SK-N-MC (cell line): Measurements from ENCODE around the gene KRTAP20-2.

Experiments used
- DNase-seq: peaks from one replicate; pipeline ENCODE4 v3.0.0-alpha.2; 2011; ENCODE audit warnings: low read depth, low spot score
- H3K27ac ChIP-seq: fragments of 200-600 bp; sonication (generic); 2 replicates; pipeline ENCODE4 v1.5.1; 2016; ENCODE audit warnings: mixed run types
- H3K36me3 ChIP-seq: fragments of 200-600 bp; sonication (generic); 2 replicates; pipeline ENCODE4 v1.6.1; 2017; ENCODE audit warnings: antibody characterized with exemption, low read length, mixed read lengths; ENCODE audit not compliant: insufficient read depth
- H3K4me3 ChIP-seq: fragments of 200-600 bp; sonication (generic); 2 replicates; pipeline ENCODE4 v1.5.1; 2016
- H3K9ac ChIP-seq: fragments of 200-600 bp; sonication (generic); 2 replicates; pipeline ENCODE4 v1.8.0; 2017; ENCODE audit warnings: mixed run types, mixed read lengths; ENCODE audit not compliant: insufficient read length
- H3K9me3 ChIP-seq: fragments of 200-600 bp; sonication (generic); 2 replicates; pipeline ENCODE4 v1.6.1; 2017; ENCODE audit warnings: low read depth, mild to moderate bottlenecking, antibody characterized with exemption, low read length, moderate library complexity, mixed read lengths
- EZH2 ChIP-seq: fragments of 200-600 bp; sonication (generic); IDR thresholded peaks from one replicate; pipeline ENCODE4 v1.6.1; 2017; ENCODE audit warnings: antibody characterized with exemption
- FOXP2 ChIP-seq: optimal IDR thresholded peaks from 2 replicates; pipeline ENCODE3; 2011; ENCODE audit warnings: mild to moderate bottlenecking, moderate library complexity; ENCODE audit not compliant: insufficient read depth; ENCODE audit errors: extremely low read length, control extremely low read depth
- POLR2AphosphoS5 ChIP-seq: IDR thresholded peaks from 2 replicates; pipeline ENCODE4 v1.6.1; 2012; ENCODE audit warnings: mild to moderate bottlenecking, low read depth, low read length, borderline replicate concordance

KRTAP20-2 gene

GRCh38 chr21:30615199-30615598 is 19.8 kb upstream of the KRTAP20-2 start:
- no peak for DNase-seq
- Histone ChIP-seq H3K9ac (no peak overlapping the region), H3K27ac (no peak overlapping the region), H3K9me3 (no peaks in the 10 kb centered on the region), H3K36me3 (no peaks in the 10 kb centered on the region), H3K4me3 (no peak overlapping the region)
- no peak for TF ChIP-seq POLR2AphosphoS5
- no peak for TF ChIP-seq FOXP2
- TF ChIP-seq EZH2, result no peak

GRCh38 chr21:30616125-30616524 is 18.9 kb upstream of the KRTAP20-2 start, which contains the start of gene KRTAP20-1:
KRTAP20-1 (plus strand) TSS chr21:30616425; CDS start chr21:30616455, 30 bp downstream.
- H3K9ac ChIP-seq, result no peak within 1 kb of the TSS
- H3K27ac ChIP-seq, result no peak within 1 kb of the TSS
- H3K36me3 ChIP-seq, result no peaks in the 10 kb centered on the region
- TF ChIP-seq FOXP2 (no peak), POLR2AphosphoS5 (no peak), EZH2 (no peak)
- no peaks in the 10 kb centered on the region for H3K9me3 ChIP-seq
- DNase-seq, result no peak
- H3K4me3 ChIP-seq, result no peak within 1 kb of the TSS

- Histone ChIP-seq H3K4me3 (no peak overlapping the region), H3K36me3 (no peaks in the 10 kb centered on the region), H3K27ac (no peak overlapping the region), H3K9me3 (no peaks in the 10 kb centered on the region), H3K9ac (no peak overlapping the region)
- no peak for TF ChIP-seq FOXP2
- no peak for TF ChIP-seq EZH2
- no peak for TF ChIP-seq POLR2AphosphoS5
- DNase-seq, result no peak
Measured at GRCh38 chr21:30620080-30620479, 14.9 kb upstream of the KRTAP20-2 start.

- Histone ChIP-seq H3K4me3 (no peak within 1 kb of the TSS), H3K9ac (no peak within 1 kb of the TSS)
Measured at GRCh38 chr21:30620522-30620921, 14.5 kb upstream of the KRTAP20-2 start, which contains the start of gene KRTAP20-4. KRTAP20-4 (plus strand) TSS chr21:30620627.

GRCh38 chr21:30623362-30623761 is 11.6 kb upstream of the KRTAP20-2 start:
- no peaks in the 10 kb centered on the region for H3K36me3 ChIP-seq

More at GRCh38 chr21:30620522-30620921, 14.5 kb upstream of the KRTAP20-2 start, which contains the start of gene KRTAP20-4:
- Histone ChIP-seq H3K9me3 (no peaks in the 10 kb centered on the region), H3K27ac (no peak within 1 kb of the TSS), H3K36me3 (no peaks in the 10 kb centered on the region)
- DNase-seq, result no peak
- TF ChIP-seq FOXP2 (no peak), EZH2 (no peak), POLR2AphosphoS5 (no peak)

GRCh38 chr21:30625449-30626165 is 9.4 kb upstream of the KRTAP20-2 start:
- H3K9ac ChIP-seq, result no peak overlapping the region
- TF ChIP-seq EZH2 (no peak), FOXP2 (no peak)
- no peaks in the 10 kb centered on the region for H3K9me3 ChIP-seq
- no peak overlapping the region for H3K27ac ChIP-seq
- no peaks in the 10 kb centered on the region for H3K36me3 ChIP-seq
- H3K4me3 ChIP-seq, result no peak overlapping the region
- no peak for DNase-seq

More at GRCh38 chr21:30623362-30623761, 11.6 kb upstream of the KRTAP20-2 start:
- Histone ChIP-seq H3K4me3 (no peak overlapping the region), H3K9ac (no peak overlapping the region), H3K9me3 (no peaks in the 10 kb centered on the region), H3K27ac (no peak overlapping the region)
- no peak for DNase-seq
- TF ChIP-seq POLR2AphosphoS5 (no peak), EZH2 (no peak), FOXP2 (no peak)

GRCh38 chr21:30628109-30628508 is 6.9 kb upstream of the KRTAP20-2 start:
- TF ChIP-seq FOXP2 (no peak), EZH2 (no peak), POLR2AphosphoS5 (no peak)
- Histone ChIP-seq H3K9me3 (no peaks in the 10 kb centered on the region), H3K27ac (no peak overlapping the region), H3K36me3 (no peaks in the 10 kb centered on the region), H3K4me3 (no peak overlapping the region), H3K9ac (no peak overlapping the region)
- no peak for DNase-seq

GRCh38 chr21:30629200-30629599 is 5.8 kb upstream of the KRTAP20-2 start:
- Histone ChIP-seq H3K9me3 (no peaks in the 10 kb centered on the region), H3K4me3 (no peak overlapping the region), H3K9ac (no peak overlapping the region), H3K36me3 (no peaks in the 10 kb centered on the region), H3K27ac (no peak overlapping the region)
- DNase-seq, result no peak
- TF ChIP-seq FOXP2, result no peak
- no peak for TF ChIP-seq EZH2
- TF ChIP-seq POLR2AphosphoS5, result no peak

- no peaks in the 10 kb centered on the region for H3K9me3 ChIP-seq
- no peak for TF ChIP-seq FOXP2
- no peak for TF ChIP-seq POLR2AphosphoS5
- no peak for TF ChIP-seq EZH2
- DNase-seq, result no peak
- H3K27ac ChIP-seq, result no peak overlapping the region
- no peak overlapping the region for H3K4me3 ChIP-seq
- H3K36me3 ChIP-seq, result no peaks in the 10 kb centered on the region
- no peak overlapping the region for H3K9ac ChIP-seq
Measured at GRCh38 chr21:30638686-30639085, 3.7 kb downstream of the KRTAP20-2 start.

GRCh38 chr21:30642564-30642963 is 7.6 kb downstream of the KRTAP20-2 start, which contains the start of gene KRTAP20-3:
KRTAP20-3 (plus strand) TSS chr21:30642864.
- H3K9me3 ChIP-seq, result no peaks in the 10 kb centered on the region
- TF ChIP-seq POLR2AphosphoS5 (no peak), EZH2 (no peak), FOXP2 (no peak)
- no peak within 1 kb of the TSS for H3K9ac ChIP-seq
- no peak within 1 kb of the TSS for H3K27ac ChIP-seq
- no peak within 1 kb of the TSS for H3K4me3 ChIP-seq
- no peaks in the 10 kb centered on the region for H3K36me3 ChIP-seq
- DNase-seq, result no peak
